ENCODE measurements around the gene PDS5A.
"Not testable (repeated sequence)": the region's sequence is repeated elsewhere in the genome, so short reads cannot be mapped to it uniquely, and the experiment has no call there.

PDS5A gene

GRCh38 chr4:39834269-39834668 is 143.4 kb downstream of the PDS5A start:
- DNase-seq (ENCODE audit: low read depth in 3 of 3, low spot score in 1 of 3), result no peak

- DNase-seq (ENCODE audit: low read depth in 3 of 3, low spot score in 1 of 3), result no peak
Measured at GRCh38 chr4:39825741-39826231, 151.9 kb downstream of the PDS5A start.

GRCh38 chr4:39825090-39825489 is 152.6 kb downstream of the PDS5A start:
- no peak for DNase-seq (ENCODE audit: low read depth in 3 of 3, low spot score in 1 of 3)

GRCh38 chr4:39823191-39823590 is 154.5 kb downstream of the PDS5A start:
- DNase-seq (ENCODE audit: low read depth in 3 of 3, low spot score in 1 of 3), result no peak

- DNase-seq (ENCODE audit: low read depth in 3 of 3, low spot score in 1 of 3), result no peak
Measured at GRCh38 chr4:39822662-39823061, 155.0 kb downstream of the PDS5A start.

- no peak for DNase-seq (ENCODE audit: low read depth in 3 of 3, low spot score in 1 of 3)
Measured at GRCh38 chr4:39821951-39822350, 155.8 kb downstream of the PDS5A start.

- no peak for DNase-seq (ENCODE audit: low read depth in 3 of 3, low spot score in 1 of 3)
Measured at GRCh38 chr4:39820186-39820585, 157.5 kb downstream of the PDS5A start.

GRCh38 chr4:39818646-39819045 is 159.1 kb downstream of the PDS5A start:
- DNase-seq (ENCODE audit: low read depth in 3 of 3, low spot score in 1 of 3), result no peak

- DNase-seq (ENCODE audit: low read depth in 3 of 3, low spot score in 1 of 3), result no peak
Measured at GRCh38 chr4:39814403-39815185, 163.1 kb downstream of the PDS5A start.

GRCh38 chr4:39813761-39814160 is 163.9 kb downstream of the PDS5A start:
- not testable (repeated sequence) for DNase-seq (ENCODE audit: low read depth in 3 of 3, low spot score in 1 of 3)

- DNase-seq (ENCODE audit: low read depth in 3 of 3, low spot score in 1 of 3), result not testable (repeated sequence)
Measured at GRCh38 chr4:39813033-39813432, 164.7 kb downstream of the PDS5A start.

- no peak for DNase-seq (ENCODE audit: low read depth in 3 of 3, low spot score in 1 of 3)
Measured at GRCh38 chr4:39812500-39812899, 165.2 kb downstream of the PDS5A start.

- DNase-seq (ENCODE audit: low read depth in 3 of 3, low spot score in 1 of 3), result no peak
Measured at GRCh38 chr4:39808231-39808749, 169.4 kb downstream of the PDS5A start.

GRCh38 chr4:39802005-39802404 is 175.7 kb downstream of the PDS5A start:
- DNase-seq (ENCODE audit: low read depth in 3 of 3, low spot score in 1 of 3), result no peak

- DNase-seq (ENCODE audit: low read depth in 3 of 3, low spot score in 1 of 3), result not testable (repeated sequence)
Measured at GRCh38 chr4:39792976-39793375, 184.7 kb downstream of the PDS5A start.

GRCh38 chr4:39792529-39792928 is 185.2 kb downstream of the PDS5A start:
- DNase-seq (ENCODE audit: low read depth in 3 of 3, low spot score in 1 of 3), result no peak

- no peak for DNase-seq (ENCODE audit: low read depth in 3 of 3, low spot score in 1 of 3)
Measured at GRCh38 chr4:39792128-39792527, 185.6 kb downstream of the PDS5A start.

GRCh38 chr4:39786838-39787237 is 190.9 kb downstream of the PDS5A start:
- no peak for DNase-seq (ENCODE audit: low read depth in 3 of 3, low spot score in 1 of 3)

GRCh38 chr4:39785083-39785482 is 192.6 kb downstream of the PDS5A start:
- DNase-seq (ENCODE audit: low read depth in 3 of 3, low spot score in 1 of 3), result no peak

- DNase-seq (ENCODE audit: low read depth in 3 of 3, low spot score in 1 of 3), result not testable (repeated sequence)
Measured at GRCh38 chr4:39781988-39782387, 195.7 kb downstream of the PDS5A start.

Measured in stimulated activated CD4-positive, alpha-beta T cell treated with anti-CD3 and anti-CD28 coated beads, TNF-alpha, amount 100 ng/mL, for 1 hour (primary cell).